ENCODE measurements around the gene TTC5. TPM values are rescaled to one million over a fixed set of nuclear protein-coding genes. Genes with fewer than 3 reads are reported as not detected.
A peak's percentile ranks its signal among the peaks of the same experiment; 100 is the strongest.
"Not testable (repeated sequence)": the region's sequence is repeated elsewhere in the genome, so short reads cannot be mapped to it uniquely, and the experiment has no call there.

Gene TTC5
- total and polyA plus RNA-seq, 2 experiments from 2014 or later: 13.9 to 25.9 TPM

DNA sequence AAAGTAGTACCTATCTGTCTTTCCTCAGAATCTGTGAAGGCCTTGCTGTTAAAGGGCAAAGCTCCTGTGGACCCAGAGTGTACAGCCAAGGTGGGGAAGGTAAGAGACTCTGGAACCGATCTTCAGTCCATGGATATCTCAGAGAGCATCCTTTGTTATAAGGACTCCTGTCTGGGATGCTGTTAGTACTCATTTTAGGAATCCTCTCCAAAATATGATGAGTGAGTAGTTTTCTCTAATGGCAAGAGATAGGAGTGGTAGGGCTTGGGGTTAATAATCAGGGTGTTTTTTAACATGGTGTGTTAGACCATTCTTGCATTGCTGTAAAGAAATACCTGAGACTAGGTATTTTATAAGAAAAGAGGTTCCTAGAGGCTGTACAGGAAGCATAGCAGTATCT, 39.6 kb upstream of the TTC5 start:
- no peak overlapping the region for H3K4me3 ChIP-seq
- no peaks in the 10 kb centered on the region for H3K9me3 ChIP-seq (ENCODE audit: low read depth)
- H3K36me3 ChIP-seq: peaks cover 27% of the 10 kb centered on the region
- TF ChIP-seq, protein P1, sequence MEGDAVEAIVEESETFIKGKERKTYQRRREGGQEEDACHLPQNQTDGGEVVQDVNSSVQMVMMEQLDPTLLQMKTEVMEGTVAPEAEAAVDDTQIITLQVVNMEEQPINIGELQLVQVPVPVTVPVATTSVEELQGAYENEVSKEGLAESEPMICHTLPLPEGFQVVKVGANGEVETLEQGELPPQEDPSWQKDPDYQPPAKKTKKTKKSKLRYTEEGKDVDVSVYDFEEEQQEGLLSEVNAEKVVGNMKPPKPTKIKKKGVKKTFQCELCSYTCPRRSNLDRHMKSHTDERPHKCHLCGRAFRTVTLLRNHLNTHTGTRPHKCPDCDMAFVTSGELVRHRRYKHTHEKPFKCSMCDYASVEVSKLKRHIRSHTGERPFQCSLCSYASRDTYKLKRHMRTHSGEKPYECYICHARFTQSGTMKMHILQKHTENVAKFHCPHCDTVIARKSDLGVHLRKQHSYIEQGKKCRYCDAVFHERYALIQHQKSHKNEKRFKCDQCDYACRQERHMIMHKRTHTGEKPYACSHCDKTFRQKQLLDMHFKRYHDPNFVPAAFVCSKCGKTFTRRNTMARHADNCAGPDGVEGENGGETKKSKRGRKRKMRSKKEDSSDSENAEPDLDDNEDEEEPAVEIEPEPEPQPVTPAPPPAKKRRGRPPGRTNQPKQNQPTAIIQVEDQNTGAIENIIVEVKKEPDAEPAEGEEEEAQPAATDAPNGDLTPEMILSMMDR (IDR thresholded peaks at IDR 0.05; ENCODE audit: low read depth, low read length): no peak
- H3K27me3 ChIP-seq: no peaks in the 10 kb centered on the region
- DNase-seq (ENCODE audit: low read depth in 1 of 2, low spot score in 1 of 2): no peak
- no peaks in the 10 kb centered on the region for H3K4me1 ChIP-seq (ENCODE audit: low read depth)
- no peak overlapping the region for H3K27ac ChIP-seq

DNA sequence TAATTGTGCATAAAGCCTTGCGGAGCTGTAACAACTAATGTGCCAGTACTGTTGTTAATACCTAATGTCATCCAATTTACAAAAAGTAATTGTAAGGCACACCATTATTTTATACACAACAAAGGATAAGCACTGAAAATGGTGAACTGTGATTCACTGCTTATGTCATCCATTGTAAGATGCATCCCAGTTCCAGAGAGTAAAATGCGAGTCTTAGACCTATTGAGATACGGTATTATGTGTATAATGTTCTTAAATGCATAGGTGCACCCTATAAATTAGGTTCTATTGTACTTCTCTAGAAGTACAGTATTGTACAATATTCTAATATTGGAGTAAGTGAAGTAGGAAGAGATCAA, 38.1 kb upstream of the TTC5 start:
- H3K27ac ChIP-seq: peak overlapping the region; percentile 90
- peaks cover 14% of the 10 kb centered on the region for H3K36me3 ChIP-seq
- DNase-seq (ENCODE audit: low read depth in 1 of 2, low spot score in 1 of 2): peak in 1 of 2 donors; percentile 40
- H3K27me3 ChIP-seq: no peaks in the 10 kb centered on the region
- H3K4me1 ChIP-seq (ENCODE audit: low read depth): no peaks in the 10 kb centered on the region
- TF ChIP-seq, protein P1 (IDR thresholded peaks at IDR 0.05; ENCODE audit: low read depth, low read length): no peak
- H3K9me3 ChIP-seq (ENCODE audit: low read depth): no peaks in the 10 kb centered on the region
- H3K4me3 ChIP-seq: peak overlapping the region; percentile 66

DNA sequence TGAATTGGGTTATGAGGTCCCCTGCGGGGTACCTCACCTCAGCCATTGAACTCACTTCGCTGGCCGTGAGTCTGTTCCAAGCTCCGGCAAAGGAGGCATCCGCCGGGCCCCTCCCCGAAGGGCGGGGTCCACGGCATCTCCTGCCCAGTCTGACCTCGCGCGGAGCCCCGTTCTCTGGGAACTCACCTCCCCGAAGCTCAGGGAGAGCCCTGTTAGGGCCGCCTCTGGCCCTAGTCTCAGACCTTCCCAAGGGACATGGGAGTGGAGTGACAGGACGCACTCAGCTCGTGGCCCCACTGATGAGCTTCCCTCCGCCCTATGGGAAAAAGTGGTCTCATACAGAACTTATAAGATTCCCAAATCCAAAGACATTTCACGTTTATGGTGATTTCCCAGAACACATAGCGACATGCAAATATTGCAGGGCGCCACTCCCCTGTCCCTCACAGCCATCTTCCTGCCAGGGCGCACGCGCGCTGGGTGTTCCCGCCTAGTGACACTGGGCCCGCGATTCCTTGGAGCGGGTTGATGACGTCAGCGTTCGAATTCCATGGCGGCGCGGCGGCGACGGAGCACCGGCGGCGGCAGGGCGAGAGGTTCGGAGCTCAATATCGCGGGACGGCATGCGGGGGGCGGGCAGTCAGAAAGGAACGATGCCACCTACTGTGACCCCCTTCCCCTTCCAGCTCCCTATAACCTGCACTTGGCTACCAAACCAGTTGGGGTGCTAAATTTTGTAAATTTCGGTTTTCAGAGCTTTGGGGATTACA, 37.5 kb upstream of the TTC5 start, which contains the start of gene PARP2:
Gene PARP2, plus strand, starts transcription at position 544 of the 770 bp plus-strand sequence. Its CDS starts 7 bp downstream, at position 551.
- peak within 1 kb of the TSS; percentile 66 for H3K4me3 ChIP-seq
- no peaks in the 10 kb centered on the region for H3K27me3 ChIP-seq
- no peaks in the 10 kb centered on the region for H3K4me1 ChIP-seq (ENCODE audit: low read depth)
- H3K36me3 ChIP-seq: peaks cover 11% of the 10 kb centered on the region
- peak within 1 kb of the TSS; percentile 99 for H3K27ac ChIP-seq
- DNase-seq (ENCODE audit: low read depth in 1 of 2, low spot score in 1 of 2): peak; percentile 100
- TF ChIP-seq, protein P1 (IDR thresholded peaks at IDR 0.05; ENCODE audit: low read depth, low read length): no peak
- H3K9me3 ChIP-seq (ENCODE audit: low read depth): no peaks in the 10 kb centered on the region

DNA sequence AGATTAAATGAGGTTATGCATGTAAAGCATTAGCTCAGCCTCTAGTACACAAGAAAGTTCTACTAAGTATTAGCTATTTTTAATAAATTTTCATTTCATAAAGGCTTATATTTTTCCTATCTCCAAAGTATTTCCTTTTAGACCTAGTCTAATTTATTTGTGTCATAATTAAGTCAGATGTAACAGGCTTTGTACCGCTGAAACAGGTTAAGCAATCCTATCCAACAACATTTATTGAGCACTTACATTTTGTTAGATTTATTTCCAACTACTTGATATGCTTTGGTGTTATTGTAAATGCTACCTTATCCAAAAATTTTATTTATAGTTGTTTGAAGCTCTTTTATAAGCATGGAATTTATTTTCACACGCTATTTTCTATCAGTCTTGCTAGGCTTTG, 35.9 kb upstream of the TTC5 start:
- Histone ChIP-seq H3K27me3 (no peaks in the 10 kb centered on the region), H3K4me3 (peak overlapping the region; percentile 63), H3K36me3 (peaks cover 3% of the 10 kb centered on the region), H3K9me3 (ENCODE audit: low read depth) (no peaks in the 10 kb centered on the region), H3K4me1 (ENCODE audit: low read depth) (no peaks in the 10 kb centered on the region), H3K27ac (peak overlapping the region; percentile 99)
- TF ChIP-seq, protein P1 (IDR thresholded peaks at IDR 0.05; ENCODE audit: low read depth, low read length): no peak
- DNase-seq (ENCODE audit: low read depth in 1 of 2, low spot score in 1 of 2): no peak

DNA sequence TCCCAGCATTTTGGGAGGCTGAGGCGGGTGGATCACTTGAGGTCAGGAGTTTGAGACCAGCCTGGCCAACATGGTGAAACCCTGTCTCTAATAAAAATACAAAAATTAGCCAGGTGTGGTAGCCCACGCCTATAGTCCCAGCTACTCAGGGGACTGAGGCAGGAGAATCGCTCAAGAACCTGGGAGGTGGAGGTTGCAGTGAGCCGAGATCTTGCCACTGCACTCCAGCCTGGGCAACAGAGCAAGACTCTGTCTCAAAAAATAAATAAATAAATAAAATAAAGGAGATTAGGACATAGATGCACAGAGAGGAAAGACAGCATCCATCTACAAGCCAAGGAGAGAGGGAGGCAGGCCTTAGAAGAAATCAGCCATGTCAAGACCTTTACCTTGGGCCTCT, 35.3 kb upstream of the TTC5 start:
- not testable (repeated sequence) for H3K27me3 ChIP-seq; H3K4me3 ChIP-seq; H3K27ac ChIP-seq; H3K36me3 ChIP-seq; H3K9me3 ChIP-seq (ENCODE audit: low read depth); H3K4me1 ChIP-seq (ENCODE audit: low read depth); DNase-seq (ENCODE audit: low read depth in 1 of 2, low spot score in 1 of 2)

DNA sequence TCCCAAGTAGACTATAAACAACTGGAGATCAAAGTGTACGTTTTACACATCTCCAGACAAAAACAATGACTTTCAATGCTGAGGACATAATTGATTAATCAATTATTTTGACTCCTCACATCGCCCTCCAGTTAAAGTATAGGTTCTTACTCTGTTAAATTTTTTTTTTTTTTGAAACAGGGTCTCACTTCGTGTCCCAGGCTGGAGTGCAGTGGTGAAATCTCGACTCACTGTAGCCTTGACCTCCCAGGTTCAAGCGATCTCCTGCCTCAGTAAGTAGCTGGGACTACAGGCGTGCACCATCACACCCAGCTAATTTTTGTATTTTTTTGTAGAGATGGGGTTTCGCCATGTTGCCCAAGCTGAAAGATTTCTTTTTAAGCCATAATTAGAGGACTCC, 28.3 kb upstream of the TTC5 start:
- Histone ChIP-seq H3K27me3 (no peaks in the 10 kb centered on the region), H3K4me1 (ENCODE audit: low read depth) (peaks cover 8% of the 10 kb centered on the region), H3K36me3 (no peaks in the 10 kb centered on the region), H3K27ac (peak overlapping the region; percentile 98), H3K4me3 (no peak overlapping the region), H3K9me3 (ENCODE audit: low read depth) (no peaks in the 10 kb centered on the region)
- TF ChIP-seq, protein P1 (IDR thresholded peaks at IDR 0.05; ENCODE audit: low read depth, low read length): no peak
- no peak for DNase-seq (ENCODE audit: low read depth in 1 of 2, low spot score in 1 of 2)

Measured in cardiac muscle cell (in vitro differentiated cells and primary cell).